SK-N-MC (cell line): ENCODE measurements around the gene CDH1.

Experiments
- DNase-seq: peaks from one replicate; pipeline ENCODE4 v3.0.0-alpha.2; 2011; ENCODE audit warnings: low read depth, low spot score
- H3K27ac ChIP-seq: fragments of 200-600 bp; sonication (generic); 2 replicates; pipeline ENCODE4 v1.5.1; 2016; ENCODE audit warnings: mixed run types
- H3K36me3 ChIP-seq: fragments of 200-600 bp; sonication (generic); 2 replicates; pipeline ENCODE4 v1.6.1; 2017; ENCODE audit warnings: antibody characterized with exemption, low read length, mixed read lengths; ENCODE audit not compliant: insufficient read depth
- H3K4me3 ChIP-seq: fragments of 200-600 bp; sonication (generic); 2 replicates; pipeline ENCODE4 v1.5.1; 2016
- H3K9ac ChIP-seq: fragments of 200-600 bp; sonication (generic); 2 replicates; pipeline ENCODE4 v1.8.0; 2017; ENCODE audit warnings: mixed run types, mixed read lengths; ENCODE audit not compliant: insufficient read length
- H3K9me3 ChIP-seq: fragments of 200-600 bp; sonication (generic); 2 replicates; pipeline ENCODE4 v1.6.1; 2017; ENCODE audit warnings: low read depth, mild to moderate bottlenecking, antibody characterized with exemption, low read length, moderate library complexity, mixed read lengths
- EZH2 ChIP-seq: fragments of 200-600 bp; sonication (generic); IDR thresholded peaks from one replicate; pipeline ENCODE4 v1.6.1; 2017; ENCODE audit warnings: antibody characterized with exemption
- FOXP2 ChIP-seq: optimal IDR thresholded peaks from 2 replicates; pipeline ENCODE3; 2011; ENCODE audit warnings: mild to moderate bottlenecking, moderate library complexity; ENCODE audit not compliant: insufficient read depth; ENCODE audit errors: extremely low read length, control extremely low read depth
- POLR2AphosphoS5 ChIP-seq: IDR thresholded peaks from 2 replicates; pipeline ENCODE4 v1.6.1; 2012; ENCODE audit warnings: mild to moderate bottlenecking, low read depth, low read length, borderline replicate concordance

Gene CDH1

GRCh38 chr16:68722119-68723024 is 14.7 kb upstream of the CDH1 start:
- TF ChIP-seq EZH2 (no peak), POLR2AphosphoS5 (no peak), FOXP2 (no peak)
- Histone ChIP-seq H3K9ac (no peak overlapping the region), H3K27ac (no peak overlapping the region), H3K36me3 (no peaks in the 10 kb centered on the region), H3K9me3 (no peaks in the 10 kb centered on the region), H3K4me3 (no peak overlapping the region)
- DNase-seq = no peak

GRCh38 chr16:68724797-68725196 is 12.3 kb upstream of the CDH1 start:
- no peaks in the 10 kb centered on the region for H3K9me3 ChIP-seq
- DNase-seq = no peak
- H3K4me3 ChIP-seq = no peak overlapping the region
- H3K9ac ChIP-seq = no peak overlapping the region
- H3K36me3 ChIP-seq = no peaks in the 10 kb centered on the region
- H3K27ac ChIP-seq = no peak overlapping the region
- TF ChIP-seq FOXP2 (no peak), POLR2AphosphoS5 (no peak), EZH2 (no peak)

GRCh38 chr16:68728523-68728922 is 8.6 kb upstream of the CDH1 start:
- DNase-seq = no peak
- no peak overlapping the region for H3K9ac ChIP-seq
- TF ChIP-seq FOXP2 (no peak), POLR2AphosphoS5 (no peak), EZH2 (no peak)
- no peaks in the 10 kb centered on the region for H3K9me3 ChIP-seq
- H3K36me3 ChIP-seq = no peaks in the 10 kb centered on the region
- H3K4me3 ChIP-seq = no peak overlapping the region
- H3K27ac ChIP-seq = no peak overlapping the region

- no peak overlapping the region for H3K27ac ChIP-seq
These were observed 5.5 kb upstream of the CDH1 start for GRCh38 chr16:68731637-68732036.

DNA sequence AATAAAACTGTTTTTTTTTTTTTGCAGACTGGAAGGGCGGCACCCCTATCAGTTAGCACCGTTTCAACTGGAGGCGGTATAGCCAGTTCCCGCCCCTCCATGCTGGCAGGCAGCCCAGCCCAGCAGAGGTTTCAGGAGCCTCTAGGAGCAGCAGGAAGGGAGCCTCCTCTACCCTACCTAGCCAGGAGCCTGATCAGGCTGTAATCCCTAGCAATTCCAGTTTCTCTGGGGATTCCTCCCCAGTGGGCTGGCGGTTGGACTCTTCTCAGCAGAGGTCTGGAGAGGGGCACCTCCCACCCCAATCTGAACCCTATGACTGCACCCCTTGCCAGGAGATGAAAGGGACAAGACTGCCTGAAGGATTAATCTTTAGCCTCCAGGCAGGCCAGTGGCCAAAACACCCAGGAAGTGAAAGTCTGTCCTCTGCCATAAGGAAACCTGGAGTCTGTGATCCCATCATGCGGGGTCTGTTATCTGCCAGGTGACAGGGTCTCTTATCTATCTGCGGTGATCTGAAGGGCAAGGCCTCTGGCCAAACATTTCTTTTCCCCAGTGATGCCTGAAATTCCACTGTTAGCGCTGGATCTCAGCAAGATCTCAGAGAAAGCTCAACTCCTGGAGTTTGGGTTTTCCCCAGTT is 4.9 kb upstream of the CDH1 start:
- H3K4me3 ChIP-seq = no peak overlapping the region
- no peak for TF ChIP-seq EZH2
- no peak for TF ChIP-seq FOXP2
- TF ChIP-seq POLR2AphosphoS5 = no peak
- H3K9ac ChIP-seq = no peak overlapping the region
- H3K36me3 ChIP-seq = no peaks in the 10 kb centered on the region
- H3K9me3 ChIP-seq = no peaks in the 10 kb centered on the region
- no peak overlapping the region for H3K27ac ChIP-seq
- no peak for DNase-seq

More at GRCh38 chr16:68731637-68732036, 5.5 kb upstream of the CDH1 start:
- Histone ChIP-seq H3K4me3 (no peak overlapping the region), H3K36me3 (no peaks in the 10 kb centered on the region), H3K9ac (no peak overlapping the region), H3K9me3 (no peaks in the 10 kb centered on the region)
- no peak for DNase-seq
- TF ChIP-seq POLR2AphosphoS5 (no peak), EZH2 (no peak), FOXP2 (no peak)

GRCh38 chr16:68732741-68733399 is 4.2 kb upstream of the CDH1 start:
- Histone ChIP-seq H3K36me3 (no peaks in the 10 kb centered on the region), H3K27ac (no peak overlapping the region), H3K4me3 (no peak overlapping the region), H3K9me3 (no peaks in the 10 kb centered on the region), H3K9ac (no peak overlapping the region)
- TF ChIP-seq POLR2AphosphoS5 = no peak
- TF ChIP-seq EZH2 = no peak
- TF ChIP-seq FOXP2 = no peak
- DNase-seq = no peak

DNA sequence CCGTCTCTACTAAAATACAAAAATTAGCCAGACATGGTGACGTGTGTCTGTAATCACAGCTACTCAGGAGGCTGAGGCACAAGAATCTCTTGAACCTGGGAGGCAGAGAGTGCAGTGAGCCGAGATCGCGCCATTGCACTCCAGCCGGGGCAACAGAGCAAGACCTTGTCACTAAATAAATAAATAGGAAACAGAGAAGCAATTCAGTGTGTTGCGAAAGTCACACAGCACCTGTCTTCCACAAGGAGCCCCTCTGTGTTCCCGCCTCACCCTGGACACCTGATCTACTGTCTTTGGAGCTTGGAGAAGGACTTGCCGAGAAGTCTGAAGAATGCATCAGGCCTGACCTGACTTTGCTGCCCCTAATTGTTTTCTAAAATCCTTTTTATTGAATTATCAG is 3.5 kb upstream of the CDH1 start:
- DNase-seq = no peak
- no peak overlapping the region for H3K4me3 ChIP-seq
- H3K27ac ChIP-seq = no peak overlapping the region
- no peaks in the 10 kb centered on the region for H3K9me3 ChIP-seq
- H3K36me3 ChIP-seq = no peaks in the 10 kb centered on the region
- TF ChIP-seq FOXP2 = no peak
- TF ChIP-seq POLR2AphosphoS5 = no peak
- no peak for TF ChIP-seq EZH2
- no peak overlapping the region for H3K9ac ChIP-seq

- Histone ChIP-seq H3K4me3 (no peak overlapping the region), H3K9ac (no peak overlapping the region), H3K36me3 (no peaks in the 10 kb centered on the region), H3K27ac (no peak overlapping the region), H3K9me3 (no peaks in the 10 kb centered on the region)
- TF ChIP-seq EZH2 = no peak
- TF ChIP-seq POLR2AphosphoS5 = no peak
- TF ChIP-seq FOXP2 = no peak
- no peak for DNase-seq
These were observed 2.3 kb upstream of the CDH1 start for GRCh38 chr16:68734782-68735181.
